Neural progenitor cell (in vitro differentiated cells): ENCODE results near the gene CLEC1B. TPM values are rescaled to one million over a fixed set of nuclear protein-coding genes. Genes with fewer than 3 reads are reported as not detected.

Experiments used
- DNase-seq: peaks from one replicate; pipeline ENCODE4 v3.0.0-alpha.2; 2016; ENCODE audit warnings: low spot score
- H2AFZ ChIP-seq: fragments of 200-600 bp; sonication (generic); replicated peaks from 2 replicates; pipeline ENCODE4 v1.6.1; 2016; ENCODE audit warnings: antibody characterized with exemption
- H3F3A ChIP-seq: fragments of 200-600 bp; sonication (generic); 2 replicates; pipeline ENCODE4 v1.6.1; 2016; ENCODE audit warnings: antibody characterized with exemption, low read depth
- H3K27ac ChIP-seq: fragments of 200-600 bp; sonication (generic); 2 replicates; pipeline ENCODE4 v1.5.1; 2016; ENCODE audit warnings: mild to moderate bottlenecking
- H3K27me3 ChIP-seq: fragments of 200-600 bp; sonication (generic); 2 replicates; pipeline ENCODE4 v1.6.1; 2016; ENCODE audit warnings: mild to moderate bottlenecking, moderate library complexity
- H3K36me3 ChIP-seq: fragments of 200-600 bp; sonication (generic); 2 replicates; pipeline ENCODE4 v1.5.1; 2016
- H3K4me1 ChIP-seq: fragments of 200-600 bp; sonication (generic); 2 replicates; pipeline ENCODE4 v1.6.1; 2016; ENCODE audit warnings: mixed run types
- H3K4me2 ChIP-seq: fragments of 200-600 bp; sonication (generic); 2 replicates; pipeline ENCODE4 v1.6.1; 2016
- H3K4me3 ChIP-seq: fragments of 200-600 bp; sonication (generic); 2 replicates; pipeline ENCODE4 v1.5.1; 2016
- H3K79me2 ChIP-seq: fragments of 200-600 bp; sonication (generic); 2 replicates; pipeline ENCODE4 v1.6.1; 2016; ENCODE audit warnings: low read depth
- H3K9ac ChIP-seq: fragments of 200-600 bp; sonication (generic); 2 replicates; pipeline ENCODE4 v1.6.1; 2016
- H3K9me3 ChIP-seq: fragments of 200-600 bp; sonication (generic); 2 replicates; pipeline ENCODE4 v1.5.1; 2016; ENCODE audit warnings: low read depth
- H4K20me1 ChIP-seq: fragments of 200-600 bp; sonication (generic); 2 replicates; pipeline ENCODE4 v1.6.1; 2016; ENCODE audit warnings: low read depth
- H3K27ac Mint-ChIP-seq: 3 replicates; pipeline ENCODE4 v1.8.0; 2021; ENCODE audit warnings: mixed read lengths
- H3K27me3 Mint-ChIP-seq: 2 replicates; pipeline ENCODE4 v1.8.0; 2022; ENCODE audit warnings: low read depth, mild to moderate bottlenecking, inconsistent platforms, moderate library complexity, mixed read lengths; ENCODE audit not compliant: insufficient read depth
- H3K36me3 Mint-ChIP-seq: 3 replicates; pipeline ENCODE4 v1.8.0; 2021; ENCODE audit warnings: mixed read lengths
- H3K4me1 Mint-ChIP-seq: 3 replicates; pipeline ENCODE4 v1.8.0; 2021; ENCODE audit warnings: mixed read lengths
- H3K4me3 Mint-ChIP-seq: 3 replicates; pipeline ENCODE4 v1.8.0; 2021; ENCODE audit warnings: mild to moderate bottlenecking, moderate library complexity, mixed read lengths
- H3K9me3 Mint-ChIP-seq: 3 replicates; pipeline ENCODE4 v1.8.0; 2020; ENCODE audit warnings: mixed read lengths
- EZH2 ChIP-seq: fragments of 200-600 bp; sonication (generic); IDR thresholded peaks from 2 replicates; pipeline ENCODE4 v1.6.1; 2017; ENCODE audit warnings: antibody characterized with exemption, mild to moderate bottlenecking, moderate library complexity
- EZH2phosphoT487 ChIP-seq: fragments of 200-600 bp; sonication (generic); IDR thresholded peaks from 2 replicates; pipeline ENCODE4 v1.6.1; 2017; ENCODE audit warnings: antibody characterized with exemption
- total RNA-seq: library from RNA; depleted of rRNA; stranded (reverse); fragments of >200 nt; gene quantifications from 2 replicates; pipeline ENCODE4 v1.2.3, GENCODE V29; 2015; ENCODE audit warnings: low replicate concordance
- TF ChIP-seq, protein P1 (sequence below): fragments of 200-600 bp; sonication (generic); IDR thresholded peaks from 2 replicates; pipeline ENCODE4 v1.5.1; 2017; ENCODE audit warnings: antibody characterized with exemption, mild to moderate bottlenecking

Gene CLEC1B
- not detected in 2 replicates for total RNA-seq

DNA sequence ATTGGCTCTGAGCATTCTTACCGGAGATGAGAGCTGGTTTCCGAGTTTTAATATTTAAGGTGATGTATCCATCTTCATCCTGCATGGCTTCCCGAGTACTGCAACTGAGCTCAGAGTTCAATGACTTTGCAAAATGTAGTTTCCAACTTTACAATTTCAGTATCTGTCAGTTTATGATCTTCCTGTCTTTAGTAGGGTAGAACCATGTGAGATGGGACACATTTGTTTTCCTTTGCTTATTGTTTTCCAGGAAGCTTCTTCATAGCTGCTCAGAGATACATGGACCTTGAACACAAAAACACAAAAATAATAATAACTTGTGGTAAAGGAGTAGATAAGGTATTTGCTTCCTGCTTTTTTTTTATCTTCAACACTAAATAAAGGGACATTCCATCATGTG, at the start of gene CLEC1B:
CLEC1B (minus strand) TSS at position 106 of the 400 bp plus-strand sequence; CDS start at position 85, 21 bp downstream.
- TF ChIP-seq, protein P1, sequence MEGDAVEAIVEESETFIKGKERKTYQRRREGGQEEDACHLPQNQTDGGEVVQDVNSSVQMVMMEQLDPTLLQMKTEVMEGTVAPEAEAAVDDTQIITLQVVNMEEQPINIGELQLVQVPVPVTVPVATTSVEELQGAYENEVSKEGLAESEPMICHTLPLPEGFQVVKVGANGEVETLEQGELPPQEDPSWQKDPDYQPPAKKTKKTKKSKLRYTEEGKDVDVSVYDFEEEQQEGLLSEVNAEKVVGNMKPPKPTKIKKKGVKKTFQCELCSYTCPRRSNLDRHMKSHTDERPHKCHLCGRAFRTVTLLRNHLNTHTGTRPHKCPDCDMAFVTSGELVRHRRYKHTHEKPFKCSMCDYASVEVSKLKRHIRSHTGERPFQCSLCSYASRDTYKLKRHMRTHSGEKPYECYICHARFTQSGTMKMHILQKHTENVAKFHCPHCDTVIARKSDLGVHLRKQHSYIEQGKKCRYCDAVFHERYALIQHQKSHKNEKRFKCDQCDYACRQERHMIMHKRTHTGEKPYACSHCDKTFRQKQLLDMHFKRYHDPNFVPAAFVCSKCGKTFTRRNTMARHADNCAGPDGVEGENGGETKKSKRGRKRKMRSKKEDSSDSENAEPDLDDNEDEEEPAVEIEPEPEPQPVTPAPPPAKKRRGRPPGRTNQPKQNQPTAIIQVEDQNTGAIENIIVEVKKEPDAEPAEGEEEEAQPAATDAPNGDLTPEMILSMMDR = no peak
- TF ChIP-seq EZH2 (no peak), EZH2phosphoT487 (no peak)
- H3K9me3 Mint-ChIP-seq = no peaks in the 10 kb centered on the region
- H3K79me2 ChIP-seq = no peaks in the 10 kb centered on the region
- H4K20me1 ChIP-seq = no peaks in the 10 kb centered on the region
- H3K9ac ChIP-seq = no peak within 1 kb of the TSS
- H3K4me1 Mint-ChIP-seq = no peaks in the 10 kb centered on the region
- H3K36me3 ChIP-seq = no peaks in the 10 kb centered on the region
- no peaks in the 10 kb centered on the region for H3K27me3 Mint-ChIP-seq
- no peak within 1 kb of the TSS for H3K27ac ChIP-seq
- DNase-seq = no peak
- H3K9me3 ChIP-seq = no peaks in the 10 kb centered on the region
- H2AFZ ChIP-seq = no peak within 1 kb of the TSS
- no peak within 1 kb of the TSS for H3K27ac Mint-ChIP-seq
- H3K4me3 Mint-ChIP-seq = no peak within 1 kb of the TSS
- no peak within 1 kb of the TSS for H3K4me3 ChIP-seq
- H3K36me3 Mint-ChIP-seq = no peaks in the 10 kb centered on the region
- no peaks in the 10 kb centered on the region for H3F3A ChIP-seq
- H3K27me3 ChIP-seq = no peaks in the 10 kb centered on the region
- H3K4me1 ChIP-seq = no peaks in the 10 kb centered on the region
- H3K4me2 ChIP-seq = no peak within 1 kb of the TSS

DNA sequence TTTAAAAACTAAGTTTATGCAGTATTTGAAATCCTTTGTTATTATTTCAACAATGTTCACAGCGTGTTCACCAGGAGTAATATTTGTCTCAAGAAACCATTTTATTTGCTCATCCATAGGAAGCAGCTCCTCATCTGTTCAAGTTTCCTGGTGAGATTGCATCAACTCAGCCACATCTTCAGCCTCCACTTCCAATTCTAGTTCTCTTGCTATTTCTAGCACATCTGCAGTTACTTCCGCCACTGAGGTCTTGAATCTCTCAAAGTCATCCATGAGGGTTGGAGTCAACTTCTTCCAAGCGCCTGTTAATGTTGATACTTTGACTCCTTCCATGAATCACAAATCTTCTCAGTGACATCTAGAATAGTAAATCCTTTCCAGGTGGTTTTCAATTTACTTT, 49.6 kb upstream of the CLEC1B start:
- Histone ChIP-seq H3F3A (no peaks in the 10 kb centered on the region), H2AFZ (no peak overlapping the region), H3K27ac (no peak overlapping the region), H3K4me1 (no peaks in the 10 kb centered on the region), H3K9me3 (peaks cover 4% of the 10 kb centered on the region), H3K4me3 (no peak overlapping the region), H3K36me3 (no peaks in the 10 kb centered on the region), H3K79me2 (no peaks in the 10 kb centered on the region), H3K27me3 (no peaks in the 10 kb centered on the region), H3K9ac (no peak overlapping the region), H3K4me2 (no peak overlapping the region), H4K20me1 (no peaks in the 10 kb centered on the region)
- TF ChIP-seq EZH2 (no peak), EZH2phosphoT487 (no peak)
- TF ChIP-seq, protein P1 = no peak
- DNase-seq = no peak
- no peaks in the 10 kb centered on the region for H3K36me3 Mint-ChIP-seq
- no peak overlapping the region for H3K27ac Mint-ChIP-seq
- H3K9me3 Mint-ChIP-seq = peaks cover 4% of the 10 kb centered on the region
- no peak overlapping the region for H3K4me3 Mint-ChIP-seq
- no peaks in the 10 kb centered on the region for H3K27me3 Mint-ChIP-seq
- H3K4me1 Mint-ChIP-seq = no peaks in the 10 kb centered on the region

DNA sequence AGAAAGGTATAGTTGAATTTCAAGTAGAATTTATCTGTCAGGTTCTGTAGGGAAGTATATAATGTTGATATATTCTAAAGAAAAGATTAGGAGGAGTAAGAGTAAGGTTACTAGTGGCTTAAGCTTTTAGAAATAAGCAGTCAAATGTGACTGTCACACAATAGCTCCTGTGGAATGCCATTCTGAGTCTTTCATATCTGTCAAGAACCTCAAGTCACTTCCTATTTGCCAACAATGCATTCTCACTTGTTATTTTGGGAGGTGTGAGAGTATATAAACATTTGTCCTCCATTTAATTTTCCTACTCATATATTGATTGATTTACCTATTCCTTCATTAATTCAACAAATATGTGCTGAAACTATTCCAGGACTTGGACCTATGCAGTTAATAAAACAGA, 43.2 kb upstream of the CLEC1B start:
- Histone ChIP-seq H3K79me2 (no peaks in the 10 kb centered on the region), H3K9me3 (no peaks in the 10 kb centered on the region), H3K4me2 (no peak overlapping the region), H3K4me3 (no peak overlapping the region), H3K27me3 (no peaks in the 10 kb centered on the region), H3K9ac (no peak overlapping the region), H3K27ac (no peak overlapping the region), H4K20me1 (no peaks in the 10 kb centered on the region), H3K36me3 (no peaks in the 10 kb centered on the region), H3F3A (no peaks in the 10 kb centered on the region), H2AFZ (no peak overlapping the region), H3K4me1 (no peaks in the 10 kb centered on the region)
- Mint-ChIP-seq H3K4me1 (no peaks in the 10 kb centered on the region), H3K36me3 (no peaks in the 10 kb centered on the region), H3K4me3 (no peak overlapping the region), H3K27ac (no peak overlapping the region), H3K27me3 (no peaks in the 10 kb centered on the region), H3K9me3 (no peaks in the 10 kb centered on the region)
- TF ChIP-seq EZH2 = no peak
- TF ChIP-seq EZH2phosphoT487 = no peak
- TF ChIP-seq, protein P1 = no peak
- no peak for DNase-seq
